ENCODE results near the gene ANKRD40CL. TPM values are rescaled to one million over a fixed set of nuclear protein-coding genes. Genes with fewer than 3 reads are reported as not detected.

The ANKRD40CL gene
- total RNA-seq, 1 donor from 2014 or later: not detected

GRCh38 chr17:50770346-50770745 lies 3.0 kb upstream of the ANKRD40CL start:
- H3K4me3 Mint-ChIP-seq (ENCODE audit: unreplicated experiment): no peak overlapping the region
- H3K27me3 Mint-ChIP-seq (ENCODE audit: unreplicated experiment): no peaks in the 10 kb centered on the region
- H3K36me3 Mint-ChIP-seq (ENCODE audit: unreplicated experiment): no peaks in the 10 kb centered on the region
- TF ChIP-seq, protein P1, sequence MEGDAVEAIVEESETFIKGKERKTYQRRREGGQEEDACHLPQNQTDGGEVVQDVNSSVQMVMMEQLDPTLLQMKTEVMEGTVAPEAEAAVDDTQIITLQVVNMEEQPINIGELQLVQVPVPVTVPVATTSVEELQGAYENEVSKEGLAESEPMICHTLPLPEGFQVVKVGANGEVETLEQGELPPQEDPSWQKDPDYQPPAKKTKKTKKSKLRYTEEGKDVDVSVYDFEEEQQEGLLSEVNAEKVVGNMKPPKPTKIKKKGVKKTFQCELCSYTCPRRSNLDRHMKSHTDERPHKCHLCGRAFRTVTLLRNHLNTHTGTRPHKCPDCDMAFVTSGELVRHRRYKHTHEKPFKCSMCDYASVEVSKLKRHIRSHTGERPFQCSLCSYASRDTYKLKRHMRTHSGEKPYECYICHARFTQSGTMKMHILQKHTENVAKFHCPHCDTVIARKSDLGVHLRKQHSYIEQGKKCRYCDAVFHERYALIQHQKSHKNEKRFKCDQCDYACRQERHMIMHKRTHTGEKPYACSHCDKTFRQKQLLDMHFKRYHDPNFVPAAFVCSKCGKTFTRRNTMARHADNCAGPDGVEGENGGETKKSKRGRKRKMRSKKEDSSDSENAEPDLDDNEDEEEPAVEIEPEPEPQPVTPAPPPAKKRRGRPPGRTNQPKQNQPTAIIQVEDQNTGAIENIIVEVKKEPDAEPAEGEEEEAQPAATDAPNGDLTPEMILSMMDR (IDR thresholded peaks at IDR 0.05; ENCODE audit: partially characterized antibody, unreplicated experiment): no peak
- H3K9me3 Mint-ChIP-seq (ENCODE audit: unreplicated experiment): peaks cover 4% of the 10 kb centered on the region
- H3K27ac Mint-ChIP-seq (ENCODE audit: unreplicated experiment): no peak overlapping the region
- no peak for DNase-seq
- peaks cover 10% of the 10 kb centered on the region for H3K4me1 Mint-ChIP-seq (ENCODE audit: low read depth, unreplicated experiment)

GRCh38 chr17:50769884-50770283 lies 2.6 kb upstream of the ANKRD40CL start:
- H3K4me1 Mint-ChIP-seq (ENCODE audit: low read depth, unreplicated experiment): peaks cover 11% of the 10 kb centered on the region
- H3K36me3 Mint-ChIP-seq (ENCODE audit: unreplicated experiment): no peaks in the 10 kb centered on the region
- no peak overlapping the region for H3K27ac Mint-ChIP-seq (ENCODE audit: unreplicated experiment)
- H3K4me3 Mint-ChIP-seq (ENCODE audit: unreplicated experiment): no peak overlapping the region
- H3K27me3 Mint-ChIP-seq (ENCODE audit: unreplicated experiment): no peaks in the 10 kb centered on the region
- DNase-seq: no peak
- TF ChIP-seq, protein P1 (IDR thresholded peaks at IDR 0.05; ENCODE audit: partially characterized antibody, unreplicated experiment): no peak
- peaks cover 4% of the 10 kb centered on the region for H3K9me3 Mint-ChIP-seq (ENCODE audit: unreplicated experiment)

- Mint-ChIP-seq H3K4me1 (ENCODE audit: low read depth, unreplicated experiment) (peaks cover 23% of the 10 kb centered on the region), H3K9me3 (ENCODE audit: unreplicated experiment) (peaks cover 4% of the 10 kb centered on the region), H3K27me3 (ENCODE audit: unreplicated experiment) (no peaks in the 10 kb centered on the region), H3K36me3 (ENCODE audit: unreplicated experiment) (no peaks in the 10 kb centered on the region), H3K27ac (ENCODE audit: unreplicated experiment) (no peak overlapping the region), H3K4me3 (ENCODE audit: unreplicated experiment) (no peak overlapping the region)
- TF ChIP-seq, protein P1 (IDR thresholded peaks at IDR 0.05; ENCODE audit: partially characterized antibody, unreplicated experiment): no peak
- DNase-seq: no peak
These were observed 1.0 kb upstream of the ANKRD40CL start for GRCh38 chr17:50768346-50768761.

GRCh38 chr17:50767030-50767429 lies 288 bp downstream of the ANKRD40CL start:
- Mint-ChIP-seq H3K27ac (ENCODE audit: unreplicated experiment) (peak overlapping the region; percentile 33), H3K27me3 (ENCODE audit: unreplicated experiment) (no peaks in the 10 kb centered on the region), H3K9me3 (ENCODE audit: unreplicated experiment) (peaks cover 4% of the 10 kb centered on the region), H3K4me3 (ENCODE audit: unreplicated experiment) (no peak overlapping the region), H3K4me1 (ENCODE audit: low read depth, unreplicated experiment) (peaks cover 25% of the 10 kb centered on the region), H3K36me3 (ENCODE audit: unreplicated experiment) (no peaks in the 10 kb centered on the region)
- TF ChIP-seq, protein P1 (IDR thresholded peaks at IDR 0.05; ENCODE audit: partially characterized antibody, unreplicated experiment): no peak
- no peak for DNase-seq

DNA sequence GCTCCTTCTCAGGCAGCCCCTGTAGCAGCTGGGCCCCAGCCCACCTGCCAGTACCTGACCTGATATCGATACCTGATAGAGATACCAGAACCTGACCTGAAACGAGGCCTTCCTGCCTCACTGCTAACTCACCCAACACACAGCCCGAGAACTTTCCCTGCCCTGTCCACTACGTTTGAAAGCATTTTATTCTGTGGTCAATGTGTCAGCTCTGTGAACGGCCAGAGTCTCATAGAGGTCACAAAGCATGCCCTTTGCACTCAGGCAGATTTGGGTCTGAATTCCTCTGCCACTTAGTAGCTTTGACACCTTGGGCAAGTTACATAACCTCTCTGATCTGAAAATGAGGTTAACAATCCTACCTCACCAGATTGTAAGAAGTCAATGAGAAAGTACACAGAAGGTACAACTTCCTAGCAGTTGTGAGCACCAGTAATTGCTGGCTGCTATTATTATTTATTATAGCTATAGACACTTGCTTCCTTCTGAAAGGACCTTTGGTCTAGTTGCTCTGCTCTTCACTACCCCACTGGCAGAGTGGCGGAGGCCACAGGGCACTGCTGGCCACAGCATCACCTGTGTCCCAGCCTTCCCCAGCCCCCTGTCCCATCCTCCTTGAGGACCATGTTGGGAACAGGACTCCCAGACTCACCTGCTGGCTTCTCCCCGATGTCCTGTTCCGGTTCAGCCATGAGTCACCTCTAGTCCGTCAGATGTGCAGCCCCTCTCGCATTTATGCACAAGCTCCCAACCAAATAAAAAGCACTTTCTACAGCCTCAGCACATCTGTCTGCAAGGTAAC lies 895 bp downstream of the ANKRD40CL start:
- DNase-seq: no peak
- H3K36me3 Mint-ChIP-seq (ENCODE audit: unreplicated experiment): no peaks in the 10 kb centered on the region
- no peaks in the 10 kb centered on the region for H3K27me3 Mint-ChIP-seq (ENCODE audit: unreplicated experiment)
- H3K9me3 Mint-ChIP-seq (ENCODE audit: unreplicated experiment): peaks cover 2% of the 10 kb centered on the region
- TF ChIP-seq, protein P1 (IDR thresholded peaks at IDR 0.05; ENCODE audit: partially characterized antibody, unreplicated experiment): no peak
- no peak overlapping the region for H3K4me3 Mint-ChIP-seq (ENCODE audit: unreplicated experiment)
- peaks cover 25% of the 10 kb centered on the region for H3K4me1 Mint-ChIP-seq (ENCODE audit: low read depth, unreplicated experiment)
- H3K27ac Mint-ChIP-seq (ENCODE audit: unreplicated experiment): peak overlapping the region; percentile 33

Measured in glutamatergic neuron (in vitro differentiated cells).